Suprapubic skin (tissue), 4 donors: Measurements from ENCODE around the gene SRRM2. TPM values are rescaled to one million over a fixed set of nuclear protein-coding genes. Genes with fewer than 3 reads are reported as not detected.

ENCODE experiments used
- DNase-seq, 2 donors: peaks; one replicate each; pipeline ENCODE4 v3.0.0-alpha.2; 2019; ENCODE audit warnings: low spot score in 2 of 2
- H3K27ac ChIP-seq: fragments of 200-600 bp; sonication (generic); one replicate; pipeline ENCODE4 v1.5.1; 2019
- H3K27me3 ChIP-seq: fragments of 200-600 bp; sonication (generic); one replicate; pipeline ENCODE4 v1.5.1; 2019
- H3K36me3 ChIP-seq: fragments of 200-600 bp; sonication (generic); one replicate; pipeline ENCODE4 v1.5.1; 2019
- H3K4me1 ChIP-seq: fragments of 200-600 bp; sonication (generic); one replicate; pipeline ENCODE4 v1.5.1; 2019
- H3K4me3 ChIP-seq: fragments of 200-600 bp; sonication (generic); one replicate; pipeline ENCODE4 v1.5.1; 2019; ENCODE audit warnings: mild to moderate bottlenecking
- H3K9me3 ChIP-seq: fragments of 200-600 bp; sonication (generic); one replicate; pipeline ENCODE4 v1.5.1; 2019
- EP300 ChIP-seq: sonication (generic); formaldehyde crosslinking; IDR thresholded peaks from one replicate; pipeline ENCODE4 v1.6.1; 2017; ENCODE audit warnings: antibody characterized with exemption
- POLR2A ChIP-seq, 2 donors: fragments of 450-650 bp; IDR thresholded peaks; one replicate each; pipeline ENCODE4 v1.6.1; 2017; ENCODE audit warnings: antibody characterized with exemption in 2 of 2, mild to moderate bottlenecking in 2 of 2, moderate library complexity in 2 of 2
- POLR2AphosphoS5 ChIP-seq, 3 donors: sonication (generic); formaldehyde crosslinking; IDR thresholded peaks; one replicate each; pipeline ENCODE4 v1.6.1; 2017; ENCODE audit warnings: antibody characterized with exemption in 3 of 3
- WGBS: methylation state at CpG from one replicate; pipeline ENCODE4 v1.1.5; 2018; 5-methylcytosine and 5-hydroxymethylcytosine counted together
- total RNA-seq, 4 donors: library from RNA; depleted of rRNA; stranded (reverse); fragments of >200 nt; gene quantifications; one replicate each; pipeline ENCODE4 v1.1.0, GENCODE V29; 2016
- TF ChIP-seq, protein P1 (sequence below), 2 donors: fragments of 200-600 bp in 1 of 2; fragments of 450-650 bp in 1 of 2; sonication (generic) in 1 of 2; IDR thresholded peaks; one replicate each; pipeline ENCODE4 v1.5.1; 2016 to 2019; ENCODE audit warnings: antibody characterized with exemption in 2 of 2, mild to moderate bottlenecking in 1 of 2, moderate library complexity in 1 of 2

The SRRM2 gene
- total RNA-seq, 4 donors from 2014 or later = 484 to 1,595 (median 654) TPM

DNA sequence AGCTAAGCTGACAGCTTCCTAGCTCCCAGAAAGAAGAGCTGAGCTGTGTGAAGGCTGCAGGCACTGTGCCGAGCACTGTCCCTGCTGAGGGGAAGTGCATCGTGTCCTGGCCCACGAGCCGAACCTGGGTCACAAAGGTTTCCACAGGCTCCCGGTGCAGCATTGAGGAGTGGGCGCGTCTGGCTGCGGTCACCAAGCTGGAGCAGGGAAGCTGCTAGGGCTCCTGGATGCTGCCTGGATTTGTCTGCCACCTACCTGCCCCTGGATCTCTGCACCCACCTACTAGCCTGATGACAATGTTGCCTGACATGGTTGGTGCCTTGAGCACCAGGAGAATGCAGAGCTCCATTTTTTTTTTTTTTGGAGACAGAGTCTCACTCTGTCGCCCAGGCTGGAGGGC is 6.5 kb upstream of the SRRM2 start:
- 94% methylated on average over 4 of the region's 9 CpGs for WGBS
- Histone ChIP-seq H3K27me3 (no peaks in the 10 kb centered on the region), H3K27ac (no peak overlapping the region), H3K9me3 (no peaks in the 10 kb centered on the region), H3K36me3 (no peaks in the 10 kb centered on the region), H3K4me3 (no peak overlapping the region), H3K4me1 (no peaks in the 10 kb centered on the region)
- no peak for TF ChIP-seq EP300
- TF ChIP-seq, protein P1, sequence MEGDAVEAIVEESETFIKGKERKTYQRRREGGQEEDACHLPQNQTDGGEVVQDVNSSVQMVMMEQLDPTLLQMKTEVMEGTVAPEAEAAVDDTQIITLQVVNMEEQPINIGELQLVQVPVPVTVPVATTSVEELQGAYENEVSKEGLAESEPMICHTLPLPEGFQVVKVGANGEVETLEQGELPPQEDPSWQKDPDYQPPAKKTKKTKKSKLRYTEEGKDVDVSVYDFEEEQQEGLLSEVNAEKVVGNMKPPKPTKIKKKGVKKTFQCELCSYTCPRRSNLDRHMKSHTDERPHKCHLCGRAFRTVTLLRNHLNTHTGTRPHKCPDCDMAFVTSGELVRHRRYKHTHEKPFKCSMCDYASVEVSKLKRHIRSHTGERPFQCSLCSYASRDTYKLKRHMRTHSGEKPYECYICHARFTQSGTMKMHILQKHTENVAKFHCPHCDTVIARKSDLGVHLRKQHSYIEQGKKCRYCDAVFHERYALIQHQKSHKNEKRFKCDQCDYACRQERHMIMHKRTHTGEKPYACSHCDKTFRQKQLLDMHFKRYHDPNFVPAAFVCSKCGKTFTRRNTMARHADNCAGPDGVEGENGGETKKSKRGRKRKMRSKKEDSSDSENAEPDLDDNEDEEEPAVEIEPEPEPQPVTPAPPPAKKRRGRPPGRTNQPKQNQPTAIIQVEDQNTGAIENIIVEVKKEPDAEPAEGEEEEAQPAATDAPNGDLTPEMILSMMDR (IDR thresholded peaks at IDR 0.05) = no peak
- no peak for TF ChIP-seq POLR2AphosphoS5 (IDR thresholded peaks at IDR 0.05)
- TF ChIP-seq POLR2A (IDR thresholded peaks at IDR 0.05) = no peak
- DNase-seq = no peak

DNA sequence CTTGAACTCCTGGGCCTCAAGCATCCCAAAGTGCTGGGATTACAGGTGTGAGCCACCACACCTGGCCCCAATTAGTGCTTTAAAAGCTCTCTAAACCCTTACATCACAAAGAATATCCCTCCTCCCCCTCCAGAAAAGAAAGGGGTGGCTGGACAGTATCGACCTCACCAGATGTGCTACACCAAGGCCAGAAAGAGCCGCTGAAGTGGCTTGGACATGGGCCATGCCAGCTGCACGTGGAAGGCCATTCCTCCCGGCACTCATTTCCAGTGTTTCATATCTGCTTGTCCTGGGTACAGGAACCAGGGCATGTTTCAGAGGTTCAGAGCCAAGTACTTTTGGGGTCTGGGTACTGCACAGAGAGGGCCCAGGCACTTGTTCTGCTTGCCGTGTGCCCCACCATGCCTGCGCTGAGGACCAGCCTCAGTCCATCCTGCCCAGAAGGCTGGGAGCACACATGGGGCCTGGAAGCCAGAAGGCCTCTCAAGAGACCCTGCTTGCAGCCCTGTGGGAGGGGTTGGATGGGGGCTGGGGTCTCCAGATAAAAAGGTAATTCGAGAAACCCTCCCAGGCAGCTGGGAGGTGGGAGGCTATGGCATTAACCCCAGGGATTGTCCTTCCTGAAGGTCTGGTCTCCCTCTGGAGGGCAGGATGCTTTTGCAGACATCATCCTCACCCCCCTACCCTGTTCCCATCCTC is 3.5 kb upstream of the SRRM2 start:
- Histone ChIP-seq H3K4me1 (peaks cover 11% of the 10 kb centered on the region), H3K9me3 (no peaks in the 10 kb centered on the region), H3K36me3 (no peaks in the 10 kb centered on the region), H3K27ac (no peak overlapping the region), H3K4me3 (no peak overlapping the region), H3K27me3 (no peaks in the 10 kb centered on the region)
- no peak for DNase-seq
- 80% methylated on average over 5 of the region's 7 CpGs for WGBS
- TF ChIP-seq, protein P1 (IDR thresholded peaks at IDR 0.05) = no peak
- TF ChIP-seq POLR2AphosphoS5 (IDR thresholded peaks at IDR 0.05) (no peak), POLR2A (IDR thresholded peaks at IDR 0.05) (no peak), EP300 (no peak)

DNA sequence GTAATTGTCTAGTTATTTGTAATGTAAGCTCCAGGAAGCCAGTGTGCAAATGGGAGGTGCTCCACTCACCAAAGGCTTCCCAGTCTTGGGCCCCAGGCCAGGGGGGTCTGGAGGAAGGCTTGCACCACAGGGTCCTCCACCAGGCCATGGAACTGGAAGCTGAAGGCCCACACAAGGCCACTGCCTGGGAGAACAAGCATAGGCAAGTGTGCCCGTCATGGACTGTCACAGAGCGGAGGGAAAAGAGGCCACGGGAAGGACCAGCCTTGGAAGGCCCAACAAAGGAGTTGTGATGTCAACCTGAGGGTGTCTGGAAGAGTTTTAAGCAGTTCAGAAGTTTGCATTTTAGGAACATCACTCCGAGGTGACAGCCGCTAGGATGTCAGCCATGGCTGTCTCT is 3.0 kb upstream of the SRRM2 start:
- H3K27me3 ChIP-seq = no peaks in the 10 kb centered on the region
- H3K4me1 ChIP-seq = peaks cover 17% of the 10 kb centered on the region
- no peak overlapping the region for H3K27ac ChIP-seq
- no peaks in the 10 kb centered on the region for H3K36me3 ChIP-seq
- 99% methylated on average over 5 of the region's 5 CpGs for WGBS
- DNase-seq = no peak
- TF ChIP-seq, protein P1 (IDR thresholded peaks at IDR 0.05) = no peak
- TF ChIP-seq EP300 (no peak), POLR2A (IDR thresholded peaks at IDR 0.05) (no peak), POLR2AphosphoS5 (IDR thresholded peaks at IDR 0.05) (no peak)
- no peaks in the 10 kb centered on the region for H3K9me3 ChIP-seq
- no peak overlapping the region for H3K4me3 ChIP-seq

DNA sequence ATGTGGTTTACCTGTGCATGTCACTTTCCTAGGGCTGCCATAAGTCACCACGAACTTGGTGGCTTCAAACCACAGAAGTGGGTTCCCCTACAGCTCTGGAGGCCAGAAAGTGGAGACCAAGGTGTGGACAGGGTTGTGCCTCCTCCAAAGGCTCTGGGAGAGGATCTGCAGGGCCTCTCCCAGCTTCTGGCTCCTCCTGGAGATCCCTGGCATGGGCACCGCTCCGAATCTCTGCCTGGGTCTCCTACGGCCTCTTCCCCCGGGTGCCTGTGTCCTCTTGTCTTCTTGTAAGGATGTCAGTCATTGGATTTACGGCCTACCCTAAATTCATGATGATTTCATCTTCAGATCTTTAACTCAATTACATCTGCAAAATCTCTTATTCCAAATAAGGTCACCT is 2.5 kb upstream of the SRRM2 start:
- no peaks in the 10 kb centered on the region for H3K27me3 ChIP-seq
- TF ChIP-seq EP300 (no peak), POLR2AphosphoS5 (IDR thresholded peaks at IDR 0.05) (no peak), POLR2A (IDR thresholded peaks at IDR 0.05) (no peak)
- TF ChIP-seq, protein P1 (IDR thresholded peaks at IDR 0.05) = no peak
- no peak for DNase-seq
- no peaks in the 10 kb centered on the region for H3K36me3 ChIP-seq
- H3K4me3 ChIP-seq = no peak overlapping the region
- H3K9me3 ChIP-seq = no peaks in the 10 kb centered on the region
- H3K27ac ChIP-seq = no peak overlapping the region
- 84% methylated on average over 6 of the region's 6 CpGs for WGBS
- peaks cover 21% of the 10 kb centered on the region for H3K4me1 ChIP-seq

DNA sequence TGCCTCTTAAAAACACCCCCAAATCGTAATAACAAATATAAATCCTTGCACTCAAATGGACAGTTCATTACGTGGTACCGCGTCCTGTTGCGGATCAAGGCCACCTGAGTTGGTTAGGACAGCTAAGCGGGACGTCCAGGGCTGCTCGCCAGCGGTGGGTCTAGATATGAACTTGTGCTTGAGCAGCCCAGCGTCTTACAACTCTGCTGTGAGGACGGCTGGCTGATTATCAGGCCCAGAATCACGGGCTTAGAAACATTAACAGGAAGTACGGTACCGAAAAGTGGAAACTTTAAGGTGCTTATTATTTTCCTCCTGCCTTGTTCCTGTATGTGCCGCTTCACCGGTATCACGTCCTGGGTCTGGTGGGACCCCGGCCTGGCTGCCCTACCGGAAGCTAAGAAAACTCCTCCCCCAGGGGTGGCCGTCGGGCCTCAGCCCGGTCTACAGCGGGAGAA is 832 bp upstream of the SRRM2 start:
- no peak for DNase-seq

More for the DNA sequence above, 832 bp upstream of the SRRM2 start:
- Histone ChIP-seq H3K36me3 (peaks cover 5% of the 10 kb centered on the region), H3K9me3 (no peaks in the 10 kb centered on the region), H3K4me1 (peaks cover 38% of the 10 kb centered on the region), H3K27ac (peak overlapping the region; percentile 99), H3K4me3 (peak overlapping the region; percentile 58), H3K27me3 (no peaks in the 10 kb centered on the region)
- 75% methylated on average over 14 of the region's 23 CpGs for WGBS
- TF ChIP-seq POLR2A (IDR thresholded peaks at IDR 0.05) (no peak), EP300 (no peak), POLR2AphosphoS5 (IDR thresholded peaks at IDR 0.05) (no peak)
- TF ChIP-seq, protein P1 (IDR thresholded peaks at IDR 0.05) = no peak
